Upper lobe of left lung (tissue), 4 donors: ENCODE results near the gene ARID1B.

Source experiments
- POLR2A ChIP-seq, 4 donors: fragments of 450-650 bp; IDR thresholded peaks; one replicate each; pipeline ENCODE4 v1.5.1; 2016 to 2017; ENCODE audit warnings: antibody characterized with exemption in 4 of 4, mild to moderate bottlenecking in 2 of 4
- POLR2AphosphoS5 ChIP-seq, 2 donors: sonication (generic); formaldehyde crosslinking; IDR thresholded peaks; one replicate each; pipeline ENCODE4 v1.5.1; 2017; ENCODE audit warnings: antibody characterized with exemption in 2 of 2
- TF ChIP-seq, protein P1 (sequence below), 6 experiments: fragments of 450-650 bp in 4 of 6; fragments of 200-600 bp in 2 of 6; sonication (generic) in 2 of 6; IDR thresholded peaks; one replicate each; pipeline ENCODE4 v1.5.1; 2016 to 2019; ENCODE audit warnings: antibody characterized with exemption in 6 of 6

DNA sequence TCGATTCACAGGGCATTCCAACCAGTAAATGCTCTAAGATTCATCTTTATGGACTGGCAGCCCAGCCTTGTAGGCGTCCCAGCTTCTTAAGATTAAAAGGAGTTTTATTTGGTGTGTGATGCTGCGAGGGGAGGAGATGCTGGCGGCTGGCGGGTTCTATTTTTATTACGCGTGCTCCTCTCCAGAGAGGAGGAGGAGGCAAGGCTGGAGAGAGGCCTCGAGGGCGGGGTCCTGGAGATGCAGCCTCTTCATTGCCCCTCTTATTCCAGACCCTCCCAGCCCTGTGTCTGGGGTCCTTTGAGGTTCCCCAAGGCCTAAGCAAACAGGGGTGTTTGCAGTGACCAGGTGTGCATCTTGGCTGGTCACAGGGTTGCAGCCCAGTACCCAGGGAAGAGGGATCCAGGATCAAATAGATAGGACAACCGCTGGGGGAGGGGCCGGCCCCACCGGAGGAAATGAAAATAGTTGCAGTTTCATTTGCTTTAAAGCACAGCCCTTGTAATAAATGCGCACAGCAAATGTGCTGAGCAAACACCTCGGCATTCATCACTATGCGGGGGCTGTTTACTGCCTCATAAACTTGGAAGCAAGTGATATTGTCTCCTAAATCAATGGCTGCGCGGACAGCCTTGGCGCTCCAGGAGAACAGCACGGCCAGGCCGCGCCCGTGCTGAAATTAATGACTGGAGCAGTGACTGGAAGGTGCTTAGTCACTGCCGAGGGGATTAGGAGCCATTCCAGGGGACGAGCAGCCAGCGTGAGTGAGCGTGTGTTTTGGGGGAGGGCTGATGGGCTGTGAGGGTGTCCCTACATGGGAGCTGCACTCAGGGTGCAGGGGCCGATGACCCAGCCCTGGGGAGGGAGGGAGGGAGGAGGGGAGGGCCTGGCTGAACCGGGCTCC is 463.1 kb downstream of the ARID1B start:
- TF ChIP-seq POLR2A (IDR thresholded peaks at IDR 0.05): no peak
- TF ChIP-seq, protein P1, sequence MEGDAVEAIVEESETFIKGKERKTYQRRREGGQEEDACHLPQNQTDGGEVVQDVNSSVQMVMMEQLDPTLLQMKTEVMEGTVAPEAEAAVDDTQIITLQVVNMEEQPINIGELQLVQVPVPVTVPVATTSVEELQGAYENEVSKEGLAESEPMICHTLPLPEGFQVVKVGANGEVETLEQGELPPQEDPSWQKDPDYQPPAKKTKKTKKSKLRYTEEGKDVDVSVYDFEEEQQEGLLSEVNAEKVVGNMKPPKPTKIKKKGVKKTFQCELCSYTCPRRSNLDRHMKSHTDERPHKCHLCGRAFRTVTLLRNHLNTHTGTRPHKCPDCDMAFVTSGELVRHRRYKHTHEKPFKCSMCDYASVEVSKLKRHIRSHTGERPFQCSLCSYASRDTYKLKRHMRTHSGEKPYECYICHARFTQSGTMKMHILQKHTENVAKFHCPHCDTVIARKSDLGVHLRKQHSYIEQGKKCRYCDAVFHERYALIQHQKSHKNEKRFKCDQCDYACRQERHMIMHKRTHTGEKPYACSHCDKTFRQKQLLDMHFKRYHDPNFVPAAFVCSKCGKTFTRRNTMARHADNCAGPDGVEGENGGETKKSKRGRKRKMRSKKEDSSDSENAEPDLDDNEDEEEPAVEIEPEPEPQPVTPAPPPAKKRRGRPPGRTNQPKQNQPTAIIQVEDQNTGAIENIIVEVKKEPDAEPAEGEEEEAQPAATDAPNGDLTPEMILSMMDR (IDR thresholded peaks at IDR 0.05): no peak
- TF ChIP-seq POLR2AphosphoS5 (IDR thresholded peaks at IDR 0.05): no peak
